ENCODE results near the gene SH3GLB2.
"Not testable (repeated sequence)": the region's sequence is repeated elsewhere in the genome, so short reads cannot be mapped to it uniquely, and the experiment has no call there.

Gene SH3GLB2

DNA sequence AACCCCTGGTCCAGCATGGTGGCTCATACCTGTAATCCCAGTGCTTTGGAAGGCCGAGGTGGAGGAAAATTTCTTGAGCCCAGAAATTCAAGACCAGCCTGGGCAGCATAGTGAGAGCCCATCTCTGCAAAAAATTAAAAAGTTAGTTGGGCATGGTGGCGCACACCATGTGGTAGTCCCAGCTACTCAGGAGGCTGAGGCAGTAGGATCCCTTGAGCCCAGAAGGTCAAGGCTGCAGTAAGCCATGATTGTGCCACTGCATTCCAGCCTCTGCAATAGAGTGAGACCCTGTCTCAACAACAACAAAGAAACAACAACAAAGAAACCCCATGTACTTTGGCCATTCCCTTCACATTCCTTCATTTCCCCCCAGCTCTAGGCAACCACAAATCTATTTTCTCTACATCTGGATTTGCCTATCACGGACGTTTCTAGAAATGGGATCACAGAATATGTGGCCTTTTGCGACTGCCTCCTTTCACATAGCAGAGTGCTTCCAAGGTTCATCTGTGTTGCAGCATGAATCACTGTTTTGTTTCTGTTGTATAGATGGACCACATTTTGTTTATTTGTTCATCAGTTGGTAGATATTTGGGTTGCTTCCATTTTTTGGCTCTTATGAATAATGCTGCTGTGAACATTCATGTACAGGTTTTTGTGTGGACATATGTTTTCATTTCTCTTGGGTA, 26.2 kb upstream of the SH3GLB2 start:
- DNase-seq (ENCODE audit: low read depth in 2 of 2) = no peak

DNA sequence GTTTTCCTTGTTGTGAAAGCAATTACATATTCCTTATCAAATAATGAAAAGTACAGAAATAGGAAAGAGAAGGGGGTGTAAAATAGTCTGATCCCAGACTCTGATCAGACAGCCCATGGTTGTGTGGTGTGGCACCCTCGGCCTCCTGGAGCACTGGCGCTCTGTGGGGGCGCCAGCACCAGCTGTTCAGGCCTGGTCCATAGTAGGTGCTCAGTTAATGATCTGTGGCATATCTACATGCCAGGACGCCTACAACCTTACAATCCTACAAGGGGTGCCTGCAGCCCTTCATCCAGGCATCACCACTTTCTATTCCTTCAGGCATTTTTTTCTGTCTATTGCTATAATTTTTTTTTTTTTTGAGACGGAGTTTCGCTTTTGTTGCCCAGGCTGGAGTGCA, 24.9 kb upstream of the SH3GLB2 start:
- no peak for DNase-seq (ENCODE audit: low read depth in 2 of 2)

DNA sequence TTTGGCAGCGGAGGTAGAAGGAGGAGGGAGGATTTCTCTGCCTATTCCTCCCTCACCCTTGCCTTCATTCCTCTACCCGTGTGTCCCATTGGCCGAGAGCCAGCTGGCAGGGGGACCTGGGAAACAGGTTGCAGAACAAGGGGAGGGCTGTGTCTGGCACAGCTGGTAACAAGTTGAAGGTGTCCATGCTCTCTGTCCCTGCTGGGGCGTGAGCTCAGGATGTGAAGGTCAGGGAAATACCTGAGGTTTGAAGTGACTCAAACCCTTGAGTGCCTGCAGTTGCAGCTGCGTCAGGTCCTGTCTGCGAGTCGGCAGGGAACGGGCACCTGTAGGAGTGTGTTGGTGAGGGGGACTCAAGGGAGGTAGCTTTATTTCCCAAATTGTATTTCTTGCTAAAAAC, 24.5 kb upstream of the SH3GLB2 start:
- no peak for DNase-seq (ENCODE audit: low read depth in 2 of 2)

DNA sequence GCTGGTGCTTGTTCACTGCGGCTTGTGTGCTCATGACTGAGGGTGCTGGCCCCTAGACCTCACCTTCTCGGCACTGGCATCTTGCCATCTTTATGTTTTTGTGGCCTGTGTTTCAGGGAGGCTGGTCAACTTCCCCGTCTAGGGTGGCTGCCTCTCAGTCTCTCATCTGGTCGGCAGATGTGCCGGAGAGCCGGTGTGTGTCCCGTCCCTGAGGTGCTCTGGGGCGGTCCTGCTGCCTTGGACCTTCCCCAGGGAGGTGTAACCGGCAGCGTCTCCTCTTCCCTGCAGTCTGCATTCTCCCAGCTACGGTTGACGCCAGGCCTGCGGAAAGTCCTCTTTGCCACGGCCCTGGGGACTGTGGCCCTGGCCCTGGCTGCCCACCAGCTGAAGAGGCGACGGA, 13.9 kb upstream of the SH3GLB2 start:
- no peak for DNase-seq (ENCODE audit: low read depth in 2 of 2)

DNA sequence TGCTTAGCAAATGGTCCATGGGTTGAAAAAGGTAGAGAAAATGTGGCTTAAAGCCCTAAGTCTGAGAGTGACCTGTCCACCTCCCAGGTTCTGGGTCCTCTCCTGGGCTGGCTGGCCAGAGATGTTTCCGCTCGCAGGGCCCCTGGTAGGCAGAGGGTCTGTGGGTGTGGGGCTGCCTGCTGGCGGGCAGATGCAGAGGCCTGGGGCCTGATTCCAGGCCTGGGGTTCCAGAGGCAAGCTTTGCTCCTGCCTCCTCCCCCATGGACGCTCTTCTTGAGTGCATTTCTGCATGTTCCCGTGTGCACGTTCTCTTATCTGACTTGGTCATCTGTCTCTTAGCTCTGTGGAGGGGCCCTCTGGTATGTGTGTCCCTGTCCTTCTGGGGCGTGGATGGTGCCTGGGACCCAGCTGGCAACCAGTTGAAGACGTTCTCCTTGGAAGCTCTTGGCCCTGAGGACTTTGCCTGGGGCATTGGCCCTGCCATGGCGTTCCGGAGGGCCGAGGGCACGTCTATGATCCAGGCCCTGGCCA, 12.0 kb upstream of the SH3GLB2 start:
- DNase-seq (ENCODE audit: low read depth in 2 of 2) = no peak

DNA sequence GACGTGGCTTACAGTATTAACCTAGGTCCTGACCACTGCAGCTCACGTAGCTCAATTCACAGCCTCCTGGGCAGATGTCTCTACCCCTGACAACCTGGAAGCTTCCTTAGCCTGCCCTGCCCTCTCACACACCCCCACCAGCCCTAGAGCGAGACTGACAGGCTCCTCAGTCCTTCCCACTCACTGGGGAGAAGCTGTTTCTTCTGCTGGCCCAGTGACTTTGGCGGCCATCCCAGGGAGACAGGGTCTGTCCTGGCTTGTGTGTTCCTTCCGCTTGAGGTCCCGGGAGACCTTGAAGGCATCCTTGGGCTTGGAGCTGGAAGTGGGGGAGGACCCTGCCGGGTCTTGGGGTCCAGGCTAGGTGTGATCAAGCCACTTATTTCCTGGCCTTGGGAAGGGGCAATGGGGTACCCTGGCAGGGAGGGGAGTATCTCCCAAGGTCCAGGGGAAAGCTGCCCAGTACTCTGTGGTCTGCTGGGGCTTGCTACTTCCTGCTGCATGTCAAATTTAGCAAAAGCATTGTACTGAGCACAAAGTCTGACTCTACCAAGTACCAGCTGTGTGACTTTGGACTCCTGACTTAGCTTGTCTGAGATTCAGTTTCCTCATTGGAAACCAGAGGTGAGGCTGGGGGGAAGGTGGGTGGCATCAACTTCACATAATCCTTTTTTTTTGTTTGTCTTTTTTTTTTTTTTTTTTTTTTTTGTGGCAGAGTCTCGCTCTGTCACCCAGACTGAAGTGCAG, 10.2 kb upstream of the SH3GLB2 start:
- no peak for DNase-seq (ENCODE audit: low read depth in 2 of 2)

DNA sequence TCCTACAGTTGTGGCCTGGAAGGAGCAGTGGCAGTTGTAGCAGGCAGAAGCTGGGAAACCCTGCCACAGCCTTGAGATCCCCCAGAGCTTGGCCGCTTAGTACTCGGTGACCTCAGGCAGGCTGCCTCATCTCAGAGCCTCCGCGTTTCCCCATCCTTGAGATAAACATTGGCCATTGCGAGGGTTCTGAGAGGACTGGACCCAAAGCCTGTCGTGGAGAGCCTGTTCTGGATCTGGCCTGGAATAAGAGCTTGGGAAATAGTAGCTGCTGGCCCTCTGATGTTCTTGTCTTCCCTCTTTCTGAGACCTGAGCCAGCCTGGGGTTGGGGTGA, 9.6 kb upstream of the SH3GLB2 start:
- DNase-seq (ENCODE audit: low read depth in 2 of 2) = no peak

DNA sequence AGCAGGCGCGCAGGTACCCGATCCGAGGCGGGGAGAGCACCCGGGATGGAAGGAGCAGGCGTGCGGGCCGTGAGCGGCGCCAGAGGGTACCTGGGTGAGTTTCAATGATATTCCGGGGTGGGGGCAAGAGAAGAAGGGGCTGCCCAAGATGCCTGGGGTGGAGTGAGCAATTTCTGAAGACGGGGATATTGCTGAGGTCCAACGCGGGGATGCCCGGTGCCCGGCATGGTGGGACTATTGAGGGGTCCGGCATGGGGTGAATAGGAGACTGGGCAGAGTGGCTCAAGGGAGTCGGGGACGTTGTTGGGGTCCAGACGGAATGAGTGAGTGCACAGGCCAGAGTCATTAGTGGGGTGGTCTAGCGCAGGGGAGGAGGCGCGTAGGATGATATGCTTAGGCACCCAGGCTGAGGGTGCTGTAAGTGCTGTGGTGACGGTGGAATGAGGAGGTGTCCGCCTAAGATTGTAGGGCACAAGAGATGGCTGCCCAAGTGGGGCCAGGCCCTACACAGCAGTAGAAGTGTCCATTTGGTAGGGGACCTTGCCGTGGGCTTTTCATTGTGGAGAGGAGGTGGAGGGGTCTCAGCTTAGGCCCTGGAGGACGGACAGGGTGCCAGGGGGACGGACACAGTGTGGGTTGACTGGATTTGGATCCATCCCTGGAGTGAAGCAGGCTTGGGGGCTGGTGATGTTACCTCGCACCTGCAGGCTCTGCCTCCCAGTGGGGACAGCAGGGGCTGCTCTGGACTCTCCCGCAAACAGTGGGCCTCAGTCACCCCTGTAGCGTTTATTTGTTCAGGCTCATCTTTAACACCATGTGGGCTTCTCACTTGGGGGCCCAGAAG, 9.0 kb upstream of the SH3GLB2 start:
- DNase-seq (ENCODE audit: low read depth in 2 of 2) = no peak

DNA sequence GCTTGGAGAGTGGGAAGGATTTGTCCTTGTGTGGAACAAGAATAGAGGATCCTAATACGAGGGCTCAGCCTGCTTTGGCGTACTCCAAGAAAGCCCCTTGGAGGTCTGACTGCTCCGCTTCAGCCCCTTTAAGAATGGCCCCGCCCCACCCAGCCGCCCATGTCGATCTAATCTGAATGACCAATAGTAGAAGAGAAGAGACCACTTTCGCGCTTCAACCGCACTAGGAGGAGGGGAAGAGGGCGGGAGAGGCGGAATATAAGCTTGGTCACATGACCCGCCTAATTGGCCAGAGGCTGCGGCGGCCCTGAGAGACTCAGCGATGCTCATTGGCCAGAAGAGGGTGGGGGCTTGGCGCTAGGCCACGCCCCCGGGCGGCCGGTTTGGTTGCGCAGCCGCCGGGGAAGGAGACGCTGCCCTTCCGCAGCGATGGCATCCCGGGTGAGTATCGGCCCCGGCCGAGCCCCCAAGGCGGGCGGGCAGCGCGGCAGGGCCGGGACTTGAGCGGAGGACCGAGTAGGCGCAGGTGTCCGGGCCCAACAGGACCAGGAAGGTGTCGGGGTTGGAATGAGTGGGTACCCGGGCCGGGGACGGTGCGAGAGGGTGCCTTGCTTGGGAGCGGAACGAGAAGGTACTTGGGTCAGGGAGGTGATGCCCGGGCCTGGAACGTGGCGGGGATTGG, 8.3 kb upstream of the SH3GLB2 start, which contains the start of gene MIGA2:
MIGA2 (plus strand) TSS at position 386 of the 682 bp plus-strand sequence. CDS start 3,969 bp downstream, outside the sequence.
- peak; percentile 87 to 92 for DNase-seq (ENCODE audit: low read depth in 2 of 2)

DNA sequence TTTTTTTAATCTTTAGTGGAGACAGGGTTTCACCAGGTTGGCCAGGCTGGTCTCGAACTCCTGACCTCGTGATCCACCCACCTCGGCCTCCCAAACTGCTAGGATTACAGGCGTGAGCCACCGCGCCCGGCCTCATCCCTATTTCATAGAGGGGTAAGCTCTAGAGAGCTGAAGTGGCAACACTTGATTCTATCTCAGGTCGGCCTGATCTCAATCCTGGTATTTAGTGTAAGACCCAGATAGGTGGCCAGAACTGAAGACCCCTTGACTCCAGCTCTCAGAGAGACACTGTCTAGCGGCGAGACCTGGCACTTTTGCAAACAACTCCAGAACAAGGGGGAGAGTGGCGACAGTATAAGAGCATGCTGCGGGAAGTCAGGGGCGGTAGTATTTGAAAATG, 7.7 kb upstream of the SH3GLB2 start:
- not testable (repeated sequence) for DNase-seq (ENCODE audit: low read depth in 2 of 2)

DNA sequence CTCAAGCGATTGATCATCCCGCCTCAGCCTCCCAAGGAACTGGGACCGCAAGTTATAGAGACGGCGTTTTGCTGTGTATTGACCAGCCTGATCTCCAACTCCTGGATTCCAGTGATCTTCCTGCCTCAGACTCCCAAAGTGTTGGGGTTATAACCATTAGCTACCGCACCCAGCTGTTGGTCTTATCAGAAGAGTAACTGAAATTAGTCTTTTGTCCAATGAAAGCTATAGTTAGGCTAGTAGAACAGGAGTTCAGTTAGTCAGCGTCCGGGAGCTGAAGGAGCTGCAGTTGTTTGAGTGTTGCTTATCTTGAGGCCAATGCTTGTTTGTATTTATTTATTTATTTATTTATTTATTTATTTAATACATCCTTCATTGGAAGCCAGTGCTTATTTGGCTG, 5.1 kb upstream of the SH3GLB2 start:
- DNase-seq (ENCODE audit: low read depth in 2 of 2) = no peak

DNA sequence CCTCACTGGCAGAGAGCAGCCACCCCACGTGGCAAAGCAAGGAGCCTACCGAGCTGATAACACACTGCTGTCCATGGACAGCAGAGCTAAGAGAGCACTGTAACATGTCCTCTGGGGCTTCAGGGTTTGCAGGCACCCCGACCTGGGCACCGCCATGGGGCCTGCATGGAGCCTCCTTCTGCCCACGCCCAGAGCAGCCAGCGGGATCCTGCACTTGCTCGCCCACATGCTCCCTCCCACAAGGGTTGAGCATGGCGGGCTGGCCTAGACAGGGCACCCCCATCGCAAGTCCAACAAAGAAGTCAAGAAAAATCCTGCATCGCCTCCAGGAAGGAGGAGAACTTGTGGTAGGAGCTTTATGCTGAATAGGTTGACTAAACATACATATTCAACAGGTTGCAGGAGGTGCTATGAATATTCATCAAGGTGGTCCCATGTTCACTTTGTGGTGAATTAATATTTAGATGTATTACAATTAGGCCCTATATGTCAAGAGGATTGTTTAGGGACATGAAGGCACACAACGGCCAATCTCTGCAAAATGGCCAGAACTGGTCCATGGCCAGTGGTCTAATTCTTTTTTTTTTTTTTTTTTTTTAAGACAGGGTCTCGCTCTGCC, 4.5 kb upstream of the SH3GLB2 start:
- DNase-seq (ENCODE audit: low read depth in 2 of 2) = no peak

DNA sequence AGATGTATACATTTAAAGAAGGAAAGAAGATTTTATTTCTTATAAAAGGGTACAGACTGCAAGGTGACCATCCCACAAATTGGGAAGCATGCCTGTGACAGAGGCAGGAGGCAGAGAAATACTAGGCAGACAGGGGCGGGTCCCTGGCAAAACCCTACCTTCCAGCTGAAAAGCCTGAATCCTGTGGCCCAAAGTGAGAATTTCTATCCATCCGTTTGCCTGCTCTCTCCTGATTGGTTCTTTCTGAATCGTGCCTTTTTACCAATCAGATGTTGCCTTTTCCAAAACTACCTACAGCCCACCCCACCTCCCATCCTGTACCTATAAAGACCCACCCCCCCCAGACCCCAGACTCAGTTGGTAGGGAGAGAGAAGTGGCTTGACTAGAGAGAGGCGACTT, 3.4 kb upstream of the SH3GLB2 start:
- DNase-seq (ENCODE audit: low read depth in 2 of 2) = no peak

DNA sequence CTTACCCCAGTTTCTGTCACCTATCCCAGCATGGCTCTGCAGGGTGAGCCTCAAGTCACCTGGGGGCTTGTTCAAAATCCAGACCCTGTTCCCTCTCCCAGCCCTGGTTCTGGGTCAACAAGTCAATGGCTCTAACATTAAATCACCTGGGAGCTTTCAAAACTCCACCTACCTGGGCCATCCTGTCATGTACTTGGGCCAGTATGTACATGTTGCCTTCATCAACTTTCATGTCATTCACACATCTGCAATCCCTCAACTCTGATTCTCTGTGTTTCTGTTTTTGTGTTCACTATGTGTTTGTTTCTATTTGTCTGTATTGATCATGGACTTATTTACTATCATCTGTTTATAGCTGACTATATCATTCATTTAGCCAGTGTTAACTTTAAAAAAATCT, 2.1 kb upstream of the SH3GLB2 start:
- DNase-seq (ENCODE audit: low read depth in 2 of 2) = no peak

DNA sequence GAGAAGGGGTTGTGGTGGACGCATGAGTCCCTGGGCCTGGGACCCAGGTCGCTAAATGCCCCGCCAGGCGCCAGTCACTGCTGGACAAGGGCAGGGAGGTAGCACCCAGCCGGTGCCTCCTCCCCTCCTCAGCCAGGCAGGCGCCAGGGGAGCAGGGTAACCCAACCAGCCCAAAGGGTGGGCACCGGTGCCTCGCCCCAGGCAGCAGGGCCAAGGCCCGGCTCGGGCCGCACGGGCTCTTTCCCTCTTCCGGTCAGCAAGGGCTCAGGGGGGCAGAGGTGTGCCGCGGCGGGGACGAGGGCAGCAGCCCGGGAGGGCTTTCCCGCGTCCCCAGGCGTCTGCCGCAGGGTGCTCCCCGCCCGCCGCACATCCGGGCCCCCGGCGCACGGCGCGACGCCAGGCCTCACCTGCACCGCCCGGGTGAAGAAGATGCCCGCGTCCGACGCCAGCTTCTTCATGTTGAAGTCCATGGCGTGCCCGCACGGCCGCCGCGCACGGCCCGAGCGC, 393 bp downstream of the SH3GLB2 start:
- DNase-seq (ENCODE audit: low read depth in 2 of 2) = peak in 1 of 2 donors; percentile 39

DNA sequence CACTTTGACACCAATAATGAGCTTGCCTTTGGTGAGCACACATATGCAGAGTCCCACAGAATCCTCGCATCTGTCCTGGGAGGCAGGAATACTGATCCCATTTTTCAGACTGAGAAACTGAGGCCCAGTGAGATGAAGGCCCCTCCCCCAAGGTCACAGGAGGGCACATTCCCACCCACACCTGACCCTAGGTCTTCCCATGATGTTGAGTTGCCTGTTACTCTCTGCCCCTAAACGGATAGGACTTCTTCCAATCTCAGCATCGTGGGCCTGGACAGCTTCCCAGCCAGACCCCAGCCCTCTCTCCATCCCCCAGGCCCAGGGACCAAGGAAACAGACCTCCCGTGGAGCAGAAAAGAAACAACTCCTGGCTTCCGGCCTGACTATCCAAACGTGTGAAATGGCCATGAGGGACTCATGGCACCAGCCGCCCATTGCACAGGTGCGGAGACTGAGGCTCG, 877 bp downstream of the SH3GLB2 start:
- no peak for DNase-seq (ENCODE audit: low read depth in 2 of 2)

DNA sequence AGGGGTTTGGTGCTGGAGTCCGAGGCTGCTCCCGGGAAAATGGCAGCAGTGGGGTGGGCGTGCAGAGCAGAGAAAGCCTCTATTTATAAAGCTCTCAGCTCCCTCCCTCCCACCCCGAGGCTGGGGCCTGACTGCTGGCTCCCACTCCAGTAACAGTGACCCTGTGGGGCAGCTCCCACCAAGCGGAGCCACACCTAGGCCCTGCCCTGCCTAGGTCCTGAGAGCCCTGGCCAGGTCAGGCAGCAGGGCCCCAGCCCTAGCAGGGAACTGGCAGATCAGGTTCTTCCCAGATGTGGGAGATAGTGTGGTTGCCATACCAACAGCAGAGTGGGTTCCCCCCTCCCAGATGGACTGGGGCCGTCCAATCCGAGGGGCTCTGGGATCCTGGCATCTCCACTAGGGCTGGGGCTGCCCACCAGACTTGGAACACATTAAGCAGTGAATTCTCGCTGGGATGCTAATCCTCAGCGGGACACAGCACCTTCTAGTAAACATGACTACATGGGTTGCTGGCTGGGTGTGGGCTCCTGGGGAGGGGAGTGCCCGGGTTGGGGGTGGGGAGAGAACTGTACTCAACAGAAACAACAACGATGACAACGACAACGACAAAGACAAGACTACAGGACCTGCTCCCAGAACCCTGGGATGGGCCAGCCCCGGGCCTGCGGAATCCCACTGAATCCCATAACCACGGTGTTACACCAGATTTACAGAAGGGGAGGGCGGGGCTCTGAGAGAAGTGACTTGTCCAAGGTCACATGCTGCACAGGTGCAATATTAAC, 1.5 kb downstream of the SH3GLB2 start:
- no peak for DNase-seq (ENCODE audit: low read depth in 2 of 2)

DNA sequence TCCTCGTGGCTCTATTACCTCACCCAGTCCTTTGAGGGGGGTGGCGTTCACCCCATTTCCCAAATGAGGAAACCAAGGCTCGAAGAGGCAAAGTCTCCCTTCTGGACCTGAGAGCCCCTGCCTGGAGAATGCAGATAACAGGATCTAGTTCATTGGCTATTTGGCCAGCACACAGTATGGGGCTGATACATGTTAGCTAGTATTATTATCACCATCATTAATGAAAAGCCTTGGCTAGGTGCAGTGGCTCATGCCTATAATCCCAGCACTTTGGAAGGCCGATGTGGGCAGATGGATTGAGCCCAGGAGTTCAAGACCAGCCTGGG, 4.3 kb downstream of the SH3GLB2 start:
- no peak for DNase-seq (ENCODE audit: low read depth in 2 of 2)

DNA sequence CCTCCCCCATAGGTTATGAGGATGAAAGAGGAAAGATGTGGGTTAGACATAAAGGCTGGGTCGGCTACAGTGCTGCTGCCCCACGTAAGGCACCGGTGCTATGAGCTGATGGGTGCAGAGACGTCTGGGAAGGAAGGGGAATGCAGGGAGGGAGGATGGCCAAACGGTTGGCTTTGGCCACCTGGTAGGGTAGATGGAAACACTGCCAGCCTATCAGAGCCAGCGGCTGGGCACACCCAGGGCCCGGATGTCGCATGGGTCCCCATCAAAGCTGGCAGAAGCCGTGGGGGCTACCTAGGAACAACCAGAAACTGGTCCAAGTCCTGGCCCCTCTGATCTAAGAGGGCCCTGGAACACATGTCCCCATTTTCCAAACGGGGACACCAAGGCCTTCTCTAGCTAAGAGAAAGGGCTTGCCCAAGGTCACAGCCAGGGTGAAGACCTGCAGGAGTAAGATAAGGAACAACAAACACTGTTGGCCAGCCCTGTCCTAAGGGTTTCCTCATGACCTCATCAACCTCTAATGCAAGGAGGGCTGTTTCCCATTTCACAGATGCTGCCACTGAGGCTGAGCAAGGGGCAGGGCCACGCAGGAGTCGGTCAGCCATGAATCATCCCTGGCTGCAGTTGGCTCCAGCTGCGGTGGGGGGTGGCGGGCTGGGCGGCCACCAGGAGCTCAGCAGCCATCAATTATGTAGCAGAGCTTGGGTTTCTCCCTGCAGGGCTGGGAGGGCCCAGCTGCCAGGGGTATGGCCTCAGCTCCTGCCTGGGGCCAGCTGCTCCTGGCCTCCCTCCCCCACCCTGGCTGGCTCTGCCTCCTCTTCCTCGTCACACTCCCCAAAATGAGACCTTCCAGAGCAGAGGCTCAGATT, 4.9 kb downstream of the SH3GLB2 start:
- no peak for DNase-seq (ENCODE audit: low read depth in 2 of 2)
